Retina (tissue), 1 donor: ENCODE measurements around the gene MTG2.

Experiments used
- DNase-seq: peaks from one replicate; pipeline ENCODE4 v3.0.0-alpha.2; 2016

Gene MTG2

DNA sequence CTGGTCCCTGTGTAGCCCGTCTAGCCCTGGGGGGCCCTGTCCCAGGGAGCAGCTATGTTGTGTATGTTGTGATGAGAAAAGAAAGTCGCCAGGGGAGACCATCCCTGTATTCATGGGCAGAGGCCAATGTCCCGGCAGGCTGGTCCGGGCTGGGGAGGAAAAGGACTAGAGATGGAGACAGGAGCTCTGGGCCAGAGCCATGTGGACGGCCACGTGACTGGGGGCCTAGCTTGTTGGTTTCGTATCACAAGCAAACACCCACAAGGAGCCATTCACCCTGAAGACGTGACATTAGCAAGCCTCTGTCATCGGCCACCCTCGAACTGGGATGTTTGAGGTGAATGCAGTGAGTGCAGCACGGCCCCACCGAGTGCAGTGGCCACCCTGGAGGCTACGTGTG, 40.1 kb downstream of the MTG2 start:
- DNase-seq = no peak

DNA sequence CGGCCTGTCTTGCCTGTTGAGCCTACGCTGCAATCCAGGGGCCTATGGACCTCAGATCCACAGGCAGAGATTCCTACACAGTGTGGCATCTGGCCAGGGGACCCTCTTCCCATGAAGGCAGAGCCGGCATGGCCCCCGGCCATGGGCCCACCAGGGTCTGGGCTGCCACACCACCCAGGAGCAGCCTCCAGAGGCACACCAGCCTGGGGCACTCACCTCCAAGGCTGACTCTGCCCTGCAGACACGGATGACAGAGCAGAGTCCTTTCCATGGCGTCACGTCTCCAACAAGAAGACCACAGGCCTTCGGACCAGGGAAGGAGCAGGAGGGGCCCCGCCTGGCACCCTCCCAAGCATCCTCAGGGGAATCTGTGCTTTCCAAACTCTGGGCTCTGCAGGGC, 40.7 kb downstream of the MTG2 start:
- no peak for DNase-seq

DNA sequence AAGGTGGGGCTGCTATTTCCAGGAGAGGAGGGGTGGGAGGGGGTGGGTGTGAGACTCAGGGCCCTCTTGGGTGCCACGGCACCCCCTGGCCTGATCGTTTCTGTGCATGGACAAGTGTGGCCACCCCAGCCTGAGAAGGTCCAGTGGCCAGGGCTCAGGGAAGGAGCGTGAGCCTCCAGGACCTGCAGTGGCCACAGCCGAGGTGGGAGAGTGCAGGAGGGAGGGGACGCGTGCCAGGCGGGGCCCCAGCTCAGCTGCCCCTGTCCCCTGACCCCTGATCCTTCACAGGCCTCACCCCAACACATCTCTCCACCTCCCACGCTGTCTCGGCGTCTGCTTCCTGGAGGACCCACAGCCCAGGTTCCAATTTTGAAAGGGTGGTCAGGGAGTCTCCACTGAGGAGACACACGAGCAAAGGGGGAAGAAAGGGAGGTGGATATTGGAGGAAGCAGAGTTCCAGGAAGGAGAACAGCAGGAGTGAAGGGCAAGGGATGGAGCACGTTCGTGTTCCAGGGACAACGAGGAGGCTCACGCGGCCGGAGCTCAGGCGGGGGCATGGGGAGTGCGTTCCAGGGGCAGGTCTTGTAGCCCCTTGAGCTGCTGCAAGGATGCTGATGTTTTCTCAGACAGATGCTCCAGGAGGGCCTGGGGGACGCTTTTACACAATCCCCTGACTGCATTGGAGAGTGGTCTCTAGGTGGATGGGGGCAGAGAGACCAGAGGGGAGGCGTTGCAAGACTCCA, 41.5 kb downstream of the MTG2 start:
- no peak for DNase-seq

DNA sequence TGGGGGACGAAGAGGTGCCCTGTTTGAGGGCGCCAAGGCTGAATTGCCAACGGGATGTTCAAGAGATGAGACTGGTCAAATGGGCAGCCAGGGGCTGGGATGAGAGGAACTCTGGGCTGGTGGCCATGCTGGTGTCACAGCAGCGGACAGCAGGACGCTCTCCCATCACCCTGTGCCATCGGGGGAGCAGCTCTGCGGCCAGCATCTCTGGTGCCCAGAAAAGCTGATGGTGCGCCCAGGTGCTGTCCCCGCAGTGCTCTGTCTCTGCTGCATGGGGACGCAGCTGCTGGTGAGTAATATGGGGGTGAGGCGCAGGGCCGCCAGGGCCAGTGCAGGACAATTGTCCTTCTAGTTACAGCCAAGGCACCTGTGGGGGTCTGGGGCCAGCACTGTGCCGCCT, 42.2 kb downstream of the MTG2 start:
- no peak for DNase-seq

DNA sequence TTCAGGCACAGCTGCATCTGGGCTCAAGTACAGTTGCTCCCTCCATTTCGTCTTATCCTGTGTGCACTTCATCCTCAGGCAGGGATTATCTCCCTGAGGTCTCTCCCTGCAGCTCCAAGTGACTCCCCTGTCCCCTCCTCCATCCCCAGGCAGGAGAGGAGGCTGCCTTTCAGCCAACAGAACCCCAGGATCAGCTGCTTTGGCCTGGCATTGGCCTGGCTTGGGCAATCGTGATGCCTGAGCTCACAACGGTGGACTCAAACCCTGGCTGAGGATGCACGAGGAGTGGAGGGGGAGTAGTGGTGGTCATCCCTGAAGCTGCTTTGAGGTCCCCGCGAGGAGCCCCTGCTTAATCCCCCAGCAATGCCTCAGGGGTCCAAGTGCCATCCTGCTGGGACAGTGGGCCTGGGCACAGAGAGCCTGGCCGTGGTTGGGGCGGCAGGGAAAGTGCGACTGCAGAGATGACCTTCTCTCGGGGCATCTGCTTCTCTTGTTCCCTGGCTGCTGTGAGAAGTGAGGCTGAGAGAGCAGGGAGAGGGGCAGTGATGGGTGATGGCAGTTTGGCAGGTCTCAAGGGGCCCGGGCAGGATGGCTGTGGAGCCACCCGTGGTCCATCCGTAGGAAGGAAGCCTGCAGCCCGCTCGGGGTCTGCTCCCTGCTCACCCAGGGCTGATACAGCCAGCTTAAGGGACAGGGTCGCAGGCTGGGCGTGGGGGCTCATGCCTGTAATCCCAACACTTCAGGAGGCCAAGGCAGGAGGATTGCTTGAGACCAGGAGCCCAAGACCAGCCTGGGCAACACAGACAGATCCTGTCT, 43.2 kb downstream of the MTG2 start:
- DNase-seq = no peak

DNA sequence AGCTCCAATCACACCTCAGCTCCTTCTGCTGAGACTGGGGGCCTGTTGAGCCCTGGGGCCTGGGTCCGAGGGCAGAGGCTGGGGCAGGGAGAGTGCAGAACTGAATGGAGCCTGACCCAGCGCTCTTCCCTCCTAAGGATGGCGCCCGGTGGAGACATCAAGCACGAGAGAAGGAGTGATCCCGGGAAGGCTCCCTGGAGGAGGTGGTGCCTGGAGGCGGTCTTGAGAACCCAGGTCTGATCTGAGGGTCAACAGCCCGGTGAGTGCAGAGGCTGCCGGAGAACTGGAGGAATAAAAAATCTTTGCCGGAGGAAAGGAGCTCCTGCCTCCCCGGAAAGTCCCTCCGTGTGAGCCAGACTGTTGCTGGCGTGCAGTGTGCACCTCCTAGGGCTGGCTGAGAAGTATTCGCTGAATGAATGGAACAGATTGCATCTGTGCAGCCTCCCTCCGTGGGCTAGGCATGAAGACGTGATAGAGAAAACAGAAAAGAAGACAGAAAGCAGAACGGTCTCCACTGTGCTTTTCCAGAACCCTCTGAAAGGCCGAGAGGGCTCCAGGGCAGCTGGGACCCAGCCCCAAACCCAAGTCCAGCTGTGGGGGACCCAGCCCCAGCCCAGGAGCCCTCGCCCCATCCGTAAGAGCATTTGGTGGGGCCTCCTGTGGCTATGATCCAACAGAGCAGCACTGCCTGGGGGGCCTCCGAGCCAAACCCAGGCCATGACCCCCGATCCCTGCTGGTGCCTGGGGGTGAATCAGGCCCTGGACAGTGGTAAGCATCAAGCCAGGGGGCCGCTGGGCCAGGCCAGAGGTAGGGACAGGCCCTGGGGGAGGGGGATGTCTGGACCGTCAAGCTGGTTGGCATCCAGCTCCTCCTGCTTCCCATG, 44.1 kb downstream of the MTG2 start:
- no peak for DNase-seq

DNA sequence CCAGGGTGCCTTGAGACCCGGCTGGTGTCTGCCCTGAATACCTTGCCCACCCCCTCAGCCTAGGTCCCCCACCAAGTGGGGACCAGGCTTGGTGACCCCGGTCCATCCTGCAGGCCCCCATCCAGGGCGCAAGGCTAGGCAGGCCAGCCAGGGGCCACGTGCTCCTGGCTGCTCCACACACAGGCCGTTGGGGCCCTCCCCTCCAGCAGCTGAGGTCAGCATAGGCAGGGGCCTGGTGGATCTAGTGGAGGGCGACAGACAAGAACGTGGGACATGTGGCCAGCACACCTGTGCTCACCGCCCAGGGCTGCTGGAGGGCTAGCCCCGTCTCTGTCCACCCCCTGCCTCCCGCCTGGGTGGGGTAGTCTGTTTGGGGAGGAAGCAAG, 44.8 kb downstream of the MTG2 start:
- no peak for DNase-seq

DNA sequence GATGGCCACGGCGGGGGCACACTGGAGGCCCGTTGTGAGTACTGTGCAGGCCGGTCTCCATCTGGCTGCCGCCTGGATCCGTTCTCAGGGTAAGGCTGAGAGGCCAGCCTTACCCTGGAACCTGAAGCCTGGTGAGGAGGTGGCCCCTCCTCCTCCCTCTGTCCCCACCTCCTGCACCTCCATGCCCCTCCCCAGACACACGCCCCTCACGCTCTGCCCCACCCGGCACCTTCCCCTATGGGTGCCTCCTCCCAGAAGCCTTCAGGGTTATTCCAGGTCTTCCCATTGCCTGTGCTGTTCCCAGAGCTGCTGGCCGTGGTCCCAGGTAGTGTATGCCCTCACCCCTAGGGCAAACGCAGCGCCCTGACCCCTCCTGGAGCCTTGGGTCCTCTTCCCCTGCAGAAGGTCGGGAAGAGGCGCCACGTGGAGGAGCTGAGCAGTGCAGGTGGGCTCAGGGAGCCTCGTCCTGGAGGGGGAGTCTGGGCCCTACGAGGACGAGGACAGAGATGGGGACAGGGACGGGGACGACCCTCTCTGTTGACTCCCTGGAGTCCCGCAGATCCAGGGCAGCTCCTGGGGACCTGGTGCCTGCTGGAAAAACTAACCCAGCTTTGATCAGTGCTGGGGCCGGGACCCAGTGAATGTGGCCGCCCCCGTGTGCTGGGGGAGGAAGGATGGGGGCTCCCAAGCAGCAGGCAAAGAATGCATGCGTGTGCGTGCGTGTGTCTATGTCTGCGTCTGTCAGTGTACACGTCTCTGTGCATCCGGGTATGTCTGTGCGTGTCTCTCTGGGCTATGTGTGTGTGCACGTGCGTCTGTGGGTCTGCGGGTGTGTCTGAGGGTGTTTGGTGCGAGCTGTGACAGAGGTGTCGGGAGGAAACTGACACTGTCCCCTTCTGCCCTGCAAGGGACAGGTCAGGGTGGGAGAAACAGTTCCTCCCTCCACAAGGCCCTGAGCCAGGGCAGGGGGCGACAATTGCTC, 45.4 kb downstream of the MTG2 start:
- no peak for DNase-seq

DNA sequence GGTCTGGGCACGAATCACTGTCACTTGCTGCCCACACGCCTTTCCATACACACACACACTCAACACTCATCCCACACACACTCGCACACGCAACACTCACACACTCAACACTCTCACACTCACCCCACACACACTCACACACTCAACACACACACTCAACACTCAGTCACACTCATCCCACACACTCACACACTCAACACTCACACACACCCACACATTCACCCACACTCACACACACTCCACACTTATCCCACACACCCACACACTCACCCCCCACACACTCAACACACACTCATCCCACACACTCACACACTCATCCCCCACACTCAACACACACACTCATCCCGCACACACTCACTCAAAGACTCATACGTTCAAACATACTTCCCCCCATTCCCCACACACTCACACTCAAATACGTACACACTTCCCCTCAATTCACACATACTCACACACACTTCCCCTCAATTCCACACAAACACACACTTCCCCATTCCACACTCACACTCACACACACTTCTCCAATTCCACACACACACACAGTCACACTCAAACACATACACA, 46.2 kb downstream of the MTG2 start:
- DNase-seq = no peak

DNA sequence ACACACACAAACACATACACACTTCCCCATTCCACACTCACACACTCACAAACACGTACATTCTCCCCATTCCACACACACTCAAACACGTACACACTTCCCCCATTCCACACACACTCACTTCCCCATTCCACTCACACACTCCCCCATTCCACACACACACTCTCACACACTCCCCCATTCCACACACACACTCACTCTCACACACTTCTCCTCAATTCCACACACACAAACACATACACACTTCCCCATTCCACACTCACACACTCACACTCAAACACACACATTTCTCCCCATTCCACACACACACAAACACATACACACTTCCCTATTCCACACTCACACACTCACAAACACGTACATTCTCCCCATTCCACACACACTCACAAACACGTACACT, 46.8 kb downstream of the MTG2 start:
- DNase-seq = no peak

DNA sequence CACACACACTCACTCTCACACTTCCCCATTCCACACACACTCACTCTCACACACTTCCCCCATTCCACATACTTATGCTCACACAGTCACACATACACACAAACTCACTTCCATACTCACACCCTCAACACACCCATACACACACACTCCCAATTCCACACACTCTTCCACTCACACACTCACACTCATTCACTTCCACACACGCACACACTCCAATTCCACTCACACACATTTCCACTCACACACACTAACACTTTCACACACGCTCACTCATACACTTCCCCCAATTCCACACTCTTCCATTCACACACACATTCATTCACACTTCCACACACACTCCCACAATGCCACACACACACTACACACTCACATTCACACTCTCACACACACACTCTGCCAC, 47.4 kb downstream of the MTG2 start:
- DNase-seq = no peak

DNA sequence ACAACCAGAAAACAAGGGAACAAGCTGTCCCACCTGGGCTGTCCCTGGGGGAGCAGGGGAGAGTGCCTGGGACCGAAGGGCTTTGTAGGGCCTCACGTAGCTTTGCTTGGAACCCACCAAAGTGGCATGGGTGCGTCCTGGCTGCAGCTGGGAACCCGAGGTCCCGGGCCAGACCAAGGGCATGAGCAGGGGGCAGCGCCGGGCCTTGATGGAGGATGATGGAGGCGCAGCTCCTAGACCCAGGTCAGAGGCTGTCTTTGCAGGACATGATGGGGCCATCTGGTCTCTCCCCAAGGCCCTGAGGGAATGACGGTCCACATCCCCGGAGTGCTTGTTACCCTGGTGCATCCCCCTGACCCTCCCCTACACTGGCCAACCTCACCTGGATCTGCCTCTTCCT, 47.9 kb downstream of the MTG2 start:
- no peak for DNase-seq

DNA sequence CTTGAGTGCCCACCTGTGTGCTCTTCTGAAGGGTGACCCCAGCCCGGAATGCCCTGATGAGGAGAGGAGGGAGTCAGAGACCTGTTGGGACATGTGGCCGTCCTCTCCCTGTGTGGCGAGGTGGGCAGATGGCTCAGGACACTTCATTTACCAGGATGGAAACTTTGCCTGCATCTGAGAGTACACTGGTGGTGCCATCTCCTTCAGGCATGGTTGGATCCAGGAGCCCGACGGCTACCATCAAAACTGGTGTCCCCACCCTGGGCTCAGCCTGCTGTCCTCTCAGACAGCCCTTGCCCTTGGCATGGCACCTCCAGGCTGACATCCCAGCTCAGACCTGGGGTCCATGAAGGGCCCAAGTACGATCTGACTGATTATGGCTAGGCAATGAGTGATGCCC, 48.5 kb downstream of the MTG2 start:
- no peak for DNase-seq

DNA sequence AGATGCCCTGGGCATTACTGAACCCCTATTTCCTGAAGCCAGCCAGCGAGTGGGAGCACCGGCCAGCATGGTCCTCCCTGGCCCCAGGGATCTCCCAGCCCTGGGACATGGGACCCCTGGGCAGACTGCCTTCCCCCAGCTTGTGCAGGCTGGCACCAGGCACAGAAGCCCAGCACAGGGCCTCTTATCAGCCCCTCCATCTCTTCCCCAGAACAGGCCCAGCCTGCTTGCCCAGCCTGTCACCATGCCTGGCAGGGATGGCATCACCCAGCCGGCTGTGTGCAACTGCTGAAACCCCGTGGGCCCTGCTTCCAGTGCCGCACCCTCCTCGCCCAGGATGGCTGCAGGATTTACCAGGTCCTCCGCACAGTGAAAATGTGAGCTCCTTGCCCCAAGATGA, 49.4 kb downstream of the MTG2 start:
- DNase-seq = no peak

DNA sequence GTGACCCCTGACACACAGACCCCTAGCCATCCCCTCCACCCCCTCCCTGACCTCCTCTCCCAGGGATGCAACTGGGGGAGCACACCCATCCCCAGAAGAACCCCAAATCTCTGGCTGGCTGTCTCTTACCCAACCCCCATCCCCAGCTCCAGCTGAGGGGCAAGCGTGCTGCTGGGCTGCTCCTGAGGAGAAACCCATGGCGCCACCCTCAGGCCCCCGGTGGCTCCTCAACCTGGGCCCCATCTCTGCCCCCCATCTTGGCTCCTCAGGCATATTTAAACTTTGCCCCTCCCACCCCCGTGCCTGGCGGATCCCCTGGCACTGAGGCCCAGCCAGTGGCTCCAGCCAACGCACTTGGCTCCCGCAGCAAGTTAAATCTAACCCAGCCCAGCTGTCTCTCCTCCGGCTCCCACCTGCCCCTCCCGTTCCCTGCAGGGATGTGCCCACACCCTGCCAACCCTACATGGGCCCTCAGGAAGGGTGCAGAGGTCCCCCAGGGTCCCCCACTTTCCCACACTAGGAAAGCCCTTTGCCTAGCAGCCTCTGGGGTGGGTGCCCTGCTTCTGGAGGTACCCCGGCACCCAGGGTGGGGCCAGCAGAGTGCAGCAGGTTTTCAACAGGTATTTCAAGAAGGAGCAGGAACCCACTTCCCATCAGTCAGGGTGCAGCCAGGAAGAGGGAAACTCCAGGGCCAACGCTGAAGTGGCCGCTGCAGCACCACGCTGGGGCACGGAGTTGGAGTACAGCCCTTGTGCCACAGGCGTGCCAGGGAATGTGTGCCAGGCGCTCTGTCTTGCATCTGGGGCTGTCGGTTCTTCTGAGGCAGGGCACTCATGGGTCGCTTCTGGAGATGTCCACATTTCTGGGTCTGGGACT, 50.2 kb downstream of the MTG2 start:
- no peak for DNase-seq

DNA sequence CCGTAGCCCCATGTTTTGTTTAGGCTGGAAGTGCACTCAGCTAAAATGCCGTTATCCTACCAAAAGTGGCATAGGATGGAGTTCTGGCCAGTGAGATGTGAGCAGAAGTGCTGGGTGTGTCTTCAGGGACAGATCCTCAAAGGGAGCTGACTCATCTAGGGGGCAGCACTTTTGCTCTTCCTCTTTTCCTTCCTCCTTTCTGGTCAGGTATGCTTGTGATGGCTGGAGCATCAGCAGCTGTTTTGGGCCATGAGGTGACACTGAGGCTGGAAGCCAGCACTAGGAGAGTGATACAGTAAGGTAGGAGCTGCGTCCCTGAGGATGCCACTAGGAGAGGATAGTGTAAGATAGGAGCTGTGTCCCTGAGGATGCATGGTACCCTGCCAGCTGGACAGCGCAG, 50.9 kb downstream of the MTG2 start:
- DNase-seq = no peak

DNA sequence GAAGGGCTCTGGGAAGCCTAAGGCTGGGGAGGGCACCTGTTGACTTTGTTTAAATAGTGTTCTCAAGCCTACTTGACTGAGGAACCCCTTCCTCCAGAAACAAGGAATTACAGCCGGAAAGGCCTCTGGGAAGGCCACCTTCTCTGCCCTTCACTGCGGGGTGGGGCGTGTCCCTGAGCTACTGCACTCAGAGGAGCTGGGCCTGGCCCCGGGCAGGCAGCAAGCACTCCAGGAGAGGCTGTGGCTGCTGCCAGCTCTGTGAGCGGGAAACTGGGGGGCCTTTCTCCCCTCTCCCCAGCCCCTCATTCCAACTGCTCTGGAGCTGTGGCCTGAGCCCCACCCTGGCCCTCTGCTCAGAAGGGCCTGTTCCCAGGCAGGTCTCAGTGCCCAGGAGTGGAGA, 51.5 kb downstream of the MTG2 start:
- DNase-seq = no peak

DNA sequence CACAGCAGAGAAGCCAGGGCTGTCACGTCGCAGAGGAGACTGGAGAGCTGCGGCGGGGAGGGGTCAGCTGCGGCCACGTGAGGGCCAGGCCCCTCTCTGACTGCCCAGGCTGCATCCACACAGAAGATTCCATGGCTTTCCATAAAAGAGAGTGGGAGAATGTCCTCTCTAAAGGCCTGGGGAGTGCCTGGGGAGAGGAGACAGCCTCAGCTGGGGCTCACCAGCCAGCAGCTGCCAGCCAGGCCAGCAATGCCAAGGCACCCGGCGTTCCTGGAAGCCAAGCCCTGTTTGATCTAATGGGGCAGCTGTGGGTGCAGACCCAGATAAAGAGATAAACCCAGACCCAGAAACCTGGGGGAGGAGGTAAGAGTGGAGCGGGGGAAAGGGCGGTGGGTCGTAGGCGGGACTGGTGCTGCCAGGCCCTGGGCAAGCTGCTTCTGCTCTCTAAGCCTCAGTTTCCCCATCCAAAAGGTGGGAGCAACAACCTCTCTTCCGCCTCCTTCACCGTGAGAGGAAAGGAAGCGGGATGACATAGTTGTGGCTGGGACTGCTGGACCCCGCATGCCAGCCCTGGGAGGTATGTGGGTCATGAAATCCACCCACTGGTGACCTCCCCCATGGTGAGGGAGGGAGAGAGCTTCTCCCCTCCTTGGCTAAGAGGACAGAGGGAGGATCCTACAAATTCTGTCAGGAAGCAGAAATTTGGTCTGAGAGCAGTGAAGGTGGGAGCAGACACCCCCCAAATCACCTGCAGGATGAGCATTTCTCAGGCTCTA, 52.4 kb downstream of the MTG2 start:
- no peak for DNase-seq

DNA sequence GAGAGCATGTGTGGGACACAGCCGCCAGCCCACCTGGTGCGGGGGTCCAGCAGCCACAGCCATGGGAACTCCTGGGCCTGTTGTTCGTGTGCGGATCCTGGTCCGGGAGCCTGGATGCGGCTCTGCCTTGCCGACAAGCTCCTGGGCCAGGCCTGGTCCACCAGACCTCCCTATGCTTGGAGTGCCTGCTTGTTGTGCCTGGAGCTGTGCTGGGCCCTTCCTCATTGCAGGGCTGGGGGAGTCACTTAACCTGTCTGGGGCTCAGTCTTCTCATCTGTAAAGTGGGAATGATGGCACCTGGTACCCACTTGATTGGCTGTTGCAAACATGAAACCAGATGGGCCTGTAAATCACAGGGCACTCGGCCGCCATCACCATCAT, 52.9 kb downstream of the MTG2 start:
- no peak for DNase-seq

DNA sequence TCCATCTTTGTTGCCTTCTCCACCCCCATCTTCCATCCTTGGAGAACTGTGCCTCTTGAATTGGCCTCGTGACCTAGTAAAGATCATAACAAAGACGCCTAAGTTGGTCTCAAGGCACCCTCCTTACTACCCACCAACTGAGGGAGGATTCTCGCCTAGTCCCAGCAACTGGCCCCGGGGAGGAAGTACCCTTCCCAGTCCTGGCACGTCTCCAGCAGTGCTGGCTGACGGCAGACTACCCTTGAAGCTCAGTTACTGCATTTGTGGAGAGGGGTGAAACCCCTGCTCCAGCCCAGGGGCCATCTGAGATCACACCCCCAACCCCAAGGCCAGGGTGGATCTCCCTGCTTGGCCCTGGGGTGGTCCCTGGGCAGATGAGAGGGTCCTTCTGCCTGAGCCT, 53.4 kb downstream of the MTG2 start:
- no peak for DNase-seq
